BLaER1 (cell line): ENCODE results near the gene GLIS1.
"Not testable (repeated sequence)": the region's sequence is repeated elsewhere in the genome, so short reads cannot be mapped to it uniquely, and the experiment has no call there.

Source experiments
- H3K27ac ChIP-seq: shearing (Covaris generic); formaldehyde crosslinking; 2 replicates; pipeline ENCODE4 v1.8.1; 2022
- H3K27me3 ChIP-seq: shearing (Covaris generic); formaldehyde crosslinking; 2 replicates; pipeline ENCODE4 v1.8.1; 2022
- H3K36me3 ChIP-seq: shearing (Covaris generic); formaldehyde crosslinking; 2 replicates; pipeline ENCODE4 v1.8.1; 2022
- H3K4me1 ChIP-seq: shearing (Covaris generic); formaldehyde crosslinking; 2 replicates; pipeline ENCODE4 v1.8.1; 2022
- H3K4me2 ChIP-seq: shearing (Covaris generic); formaldehyde crosslinking; 2 replicates; pipeline ENCODE4 v1.8.1; 2022
- H3K4me3 ChIP-seq: shearing (Covaris generic); formaldehyde crosslinking; 2 replicates; pipeline ENCODE4 v1.8.1; 2022
- H3K9ac ChIP-seq: shearing (Covaris generic); formaldehyde crosslinking; 2 replicates; pipeline ENCODE4 v1.8.1; 2022
- H3K9me3 ChIP-seq: shearing (Covaris generic); formaldehyde crosslinking; 2 replicates; pipeline ENCODE4 v1.8.1; 2022
- H4K20me1 ChIP-seq: shearing (Covaris generic); formaldehyde crosslinking; 2 replicates; pipeline ENCODE4 v1.8.1; 2022
- Cebpa-rat ChIP-seq: shearing (Covaris generic); IDR thresholded peaks from 2 replicates; pipeline ENCODE4 v1.8.1; 2022

Gene GLIS1

DNA sequence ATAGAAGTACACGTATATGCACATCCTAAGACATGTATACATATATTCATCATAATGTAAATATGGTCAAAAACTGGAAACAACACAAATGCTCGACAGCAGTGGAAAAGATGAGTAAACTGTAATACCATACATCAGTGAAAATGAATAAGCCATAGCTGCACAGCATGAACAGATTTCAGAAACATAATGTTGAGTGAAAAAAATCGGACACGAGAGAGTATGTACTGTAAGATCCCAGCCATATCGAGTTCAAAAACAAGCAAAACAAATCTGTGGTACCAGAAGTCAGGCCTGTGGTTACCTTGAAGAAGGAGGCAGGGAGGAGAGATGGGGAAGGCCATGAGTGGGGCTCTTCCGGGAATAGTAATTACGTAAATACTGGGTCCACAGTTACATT is 90.4 kb downstream of the GLIS1 start:
- no peak overlapping the region for H3K9ac ChIP-seq
- no peaks in the 10 kb centered on the region for H4K20me1 ChIP-seq
- no peaks in the 10 kb centered on the region for H3K9me3 ChIP-seq

DNA sequence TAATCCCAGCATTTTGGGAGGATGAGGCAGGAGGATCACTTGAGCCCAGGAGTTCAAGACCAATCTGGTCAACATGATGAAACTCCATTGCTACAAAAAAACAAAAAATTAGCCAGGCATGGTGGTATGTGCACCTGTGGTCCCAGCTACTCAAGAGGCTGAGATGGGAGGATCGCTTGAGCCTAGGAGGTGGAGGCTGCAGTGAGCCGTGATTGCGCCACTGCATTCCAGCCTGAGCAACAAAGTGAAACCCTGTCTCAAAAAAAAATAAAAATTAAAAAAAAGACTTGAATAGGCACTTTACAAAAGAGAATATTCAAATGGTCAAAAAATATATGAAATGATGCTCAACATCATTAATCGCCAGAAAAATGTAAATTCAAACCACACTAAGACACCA is 91.0 kb downstream of the GLIS1 start:
- not testable (repeated sequence) for H3K4me2 ChIP-seq, H3K4me3 ChIP-seq, H3K27ac ChIP-seq, H3K4me1 ChIP-seq, H4K20me1 ChIP-seq, H3K36me3 ChIP-seq, H3K9ac ChIP-seq, H3K9me3 ChIP-seq, H3K27me3 ChIP-seq

More for the DNA sequence above, 90.4 kb downstream of the GLIS1 start:
- Histone ChIP-seq H3K27ac (no peak overlapping the region), H3K4me1 (no peaks in the 10 kb centered on the region), H3K4me2 (no peak overlapping the region), H3K4me3 (no peak overlapping the region), H3K27me3 (no peaks in the 10 kb centered on the region), H3K36me3 (no peaks in the 10 kb centered on the region)
- no peak for TF ChIP-seq Cebpa-rat

DNA sequence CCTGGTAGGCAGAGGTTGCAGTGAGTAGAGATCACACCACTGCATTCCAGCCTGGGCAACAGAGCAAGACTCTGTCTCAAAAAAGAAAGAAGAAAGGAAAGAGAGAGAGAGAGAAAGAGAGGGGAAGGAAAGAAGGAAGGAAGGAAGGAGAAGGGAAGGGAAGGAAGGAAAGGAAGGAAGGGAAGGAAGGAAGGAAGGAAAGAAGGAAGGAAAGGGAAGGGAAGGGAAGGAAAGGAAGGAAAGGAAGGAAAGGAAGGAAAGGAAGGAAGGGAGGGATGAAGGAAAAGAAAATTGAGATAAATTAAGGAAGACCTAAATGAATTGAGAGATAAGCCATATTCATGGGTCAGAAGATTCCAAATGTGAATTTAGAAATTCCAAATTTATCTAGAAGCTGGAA is 92.2 kb downstream of the GLIS1 start:
- Histone ChIP-seq H3K9ac (no peak overlapping the region), H4K20me1 (no peaks in the 10 kb centered on the region), H3K36me3 (no peaks in the 10 kb centered on the region), H3K27ac (no peak overlapping the region), H3K4me3 (no peak overlapping the region), H3K9me3 (no peaks in the 10 kb centered on the region), H3K4me2 (no peak overlapping the region), H3K27me3 (no peaks in the 10 kb centered on the region), H3K4me1 (no peaks in the 10 kb centered on the region)
- TF ChIP-seq Cebpa-rat, result no peak

DNA sequence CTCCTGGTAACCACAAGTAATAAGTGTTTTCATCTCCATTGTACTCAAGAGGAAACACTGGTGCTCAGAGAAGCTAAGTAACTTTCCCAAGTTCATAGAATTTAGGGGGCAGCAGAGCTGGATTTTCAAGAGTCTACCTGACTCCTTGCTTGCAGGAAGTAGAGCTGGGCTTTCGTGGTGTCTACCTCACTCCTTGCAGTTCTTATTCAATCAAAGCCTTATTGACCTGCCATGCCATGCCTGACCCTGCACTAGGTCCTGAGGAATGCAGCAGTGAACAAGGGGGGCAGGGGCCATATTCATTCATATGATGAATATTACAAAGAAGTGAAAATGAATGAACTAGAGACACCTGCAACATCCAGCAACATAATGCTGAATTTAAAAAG is 93.3 kb downstream of the GLIS1 start:
- Histone ChIP-seq H3K36me3 (no peaks in the 10 kb centered on the region), H3K27me3 (no peaks in the 10 kb centered on the region), H3K27ac (no peak overlapping the region), H3K9ac (no peak overlapping the region), H4K20me1 (no peaks in the 10 kb centered on the region), H3K4me2 (no peak overlapping the region), H3K4me3 (no peak overlapping the region), H3K4me1 (no peaks in the 10 kb centered on the region), H3K9me3 (no peaks in the 10 kb centered on the region)
- TF ChIP-seq Cebpa-rat, result no peak

- H3K9me3 ChIP-seq, result no peaks in the 10 kb centered on the region
- no peak overlapping the region for H3K4me2 ChIP-seq
- no peaks in the 10 kb centered on the region for H3K27me3 ChIP-seq
- no peak for TF ChIP-seq Cebpa-rat
- H4K20me1 ChIP-seq, result no peaks in the 10 kb centered on the region
- H3K4me3 ChIP-seq, result no peak overlapping the region
- H3K9ac ChIP-seq, result no peak overlapping the region
- H3K36me3 ChIP-seq, result no peaks in the 10 kb centered on the region
- H3K27ac ChIP-seq, result no peak overlapping the region
- H3K4me1 ChIP-seq, result no peaks in the 10 kb centered on the region
Observed at GRCh38 chr1:53644909-53645689, 93.9 kb downstream of the GLIS1 start.

- no peak for TF ChIP-seq Cebpa-rat
- H3K9ac ChIP-seq, result no peak overlapping the region
- H3K4me2 ChIP-seq, result no peak overlapping the region
- H4K20me1 ChIP-seq, result no peaks in the 10 kb centered on the region
- H3K9me3 ChIP-seq, result no peaks in the 10 kb centered on the region
- H3K4me1 ChIP-seq, result peaks cover 3% of the 10 kb centered on the region; the same call in 1 of the 2 replicates
- no peak overlapping the region for H3K27ac ChIP-seq
- H3K4me3 ChIP-seq, result no peak overlapping the region
- H3K27me3 ChIP-seq, result no peaks in the 10 kb centered on the region
- no peaks in the 10 kb centered on the region for H3K36me3 ChIP-seq
Observed at GRCh38 chr1:53644496-53644895, 94.5 kb downstream of the GLIS1 start.

DNA sequence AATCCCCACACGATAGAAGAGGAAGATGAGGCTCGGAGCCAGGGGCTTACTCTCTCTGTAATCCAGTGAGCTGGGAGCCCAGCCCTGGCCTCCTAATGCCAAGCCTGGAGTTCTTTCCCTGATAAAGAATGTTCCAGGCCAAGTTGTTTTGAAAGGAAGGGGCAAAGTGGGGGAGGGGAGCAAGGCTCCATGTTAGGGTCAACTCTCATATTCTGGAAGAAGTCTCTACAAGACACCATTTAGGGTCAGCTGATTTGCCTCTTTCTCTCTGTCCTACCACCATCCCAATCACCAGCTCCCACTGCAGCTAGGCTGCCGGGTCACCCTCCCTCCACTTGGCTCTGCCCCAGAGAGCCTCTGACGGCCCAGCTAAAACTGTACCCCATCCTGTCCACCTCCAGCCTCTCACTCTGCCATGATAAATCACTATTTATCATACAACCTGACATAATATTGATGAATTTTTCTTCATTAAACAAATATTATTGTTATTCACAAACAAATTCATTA is 95.0 kb downstream of the GLIS1 start:
- no peaks in the 10 kb centered on the region for H4K20me1 ChIP-seq
- no peaks in the 10 kb centered on the region for H3K36me3 ChIP-seq
- no peak overlapping the region for H3K9ac ChIP-seq
- peaks cover 8% of the 10 kb centered on the region for H3K4me1 ChIP-seq
- no peaks in the 10 kb centered on the region for H3K9me3 ChIP-seq
- TF ChIP-seq Cebpa-rat, result no peak
- H3K27ac ChIP-seq, result no peak overlapping the region
- no peaks in the 10 kb centered on the region for H3K27me3 ChIP-seq
- H3K4me3 ChIP-seq, result no peak overlapping the region
- no peak overlapping the region for H3K4me2 ChIP-seq

GRCh38 chr1:53643041-53643880 is 95.7 kb downstream of the GLIS1 start:
- no peaks in the 10 kb centered on the region for H3K27me3 ChIP-seq
- no peak overlapping the region for H3K4me3 ChIP-seq
- H3K4me2 ChIP-seq, result no peak overlapping the region
- no peaks in the 10 kb centered on the region for H4K20me1 ChIP-seq
- TF ChIP-seq Cebpa-rat, result no peak
- peaks cover 15% of the 10 kb centered on the region for H3K4me1 ChIP-seq
- no peak overlapping the region for H3K27ac ChIP-seq
- no peaks in the 10 kb centered on the region for H3K36me3 ChIP-seq
- H3K9me3 ChIP-seq, result no peaks in the 10 kb centered on the region
- no peak overlapping the region for H3K9ac ChIP-seq

DNA sequence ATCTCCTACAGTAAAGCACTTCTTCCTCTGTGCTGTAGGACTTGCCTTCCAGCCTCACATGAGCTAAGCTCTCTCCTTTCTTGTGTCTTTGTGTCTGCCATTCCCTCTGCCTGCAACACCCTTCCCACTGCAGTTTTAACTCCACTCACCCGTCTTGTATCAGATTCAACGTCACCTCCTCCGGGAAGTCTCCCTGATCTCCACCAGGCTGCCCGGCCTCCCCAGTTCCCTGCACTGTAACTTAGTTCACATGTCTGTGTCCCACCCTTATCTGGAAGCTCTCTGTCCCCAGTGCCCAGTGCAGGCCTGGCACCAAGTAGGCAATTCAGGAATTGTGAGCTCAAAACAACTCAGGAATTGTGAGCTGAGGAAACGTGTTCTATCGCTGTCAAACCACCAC is 96.4 kb downstream of the GLIS1 start:
- Histone ChIP-seq H3K27ac (no peak overlapping the region), H3K4me1 (peaks cover 21% of the 10 kb centered on the region), H3K4me3 (no peak overlapping the region), H3K4me2 (no peak overlapping the region), H3K9me3 (no peaks in the 10 kb centered on the region), H3K36me3 (no peaks in the 10 kb centered on the region), H3K9ac (no peak overlapping the region), H4K20me1 (no peaks in the 10 kb centered on the region), H3K27me3 (no peaks in the 10 kb centered on the region)
- TF ChIP-seq Cebpa-rat, result no peak

GRCh38 chr1:53642215-53642555 is 96.8 kb downstream of the GLIS1 start:
- Histone ChIP-seq H3K9ac (no peak overlapping the region), H3K36me3 (no peaks in the 10 kb centered on the region), H3K27me3 (no peaks in the 10 kb centered on the region), H3K4me2 (no peak overlapping the region), H4K20me1 (no peaks in the 10 kb centered on the region), H3K9me3 (no peaks in the 10 kb centered on the region), H3K27ac (no peak overlapping the region), H3K4me1 (peaks cover 26% of the 10 kb centered on the region), H3K4me3 (no peak overlapping the region)
- no peak for TF ChIP-seq Cebpa-rat
